Measurements from ENCODE around the gene KCNS3.

GRCh38 chr2:17879913-17880274, 1.4 kb downstream of the KCNS3 start:
- TF ChIP-seq SMC3 (IDR thresholded peaks at IDR 0.05; ENCODE audit: low read depth, low read length) = no peak
- no peak for TF ChIP-seq MXI1 (IDR thresholded peaks at IDR 0.05; ENCODE audit: low read depth, low read length)
- no peak for TF ChIP-seq CTCF (IDR thresholded peaks at IDR 0.05)
- no peak for TF ChIP-seq SIN3A (IDR thresholded peaks at IDR 0.05; ENCODE audit: borderline replicate concordance, low read depth, low read length)
- TF ChIP-seq EP300 (IDR thresholded peaks at IDR 0.05; ENCODE audit: borderline replicate concordance in 1 of 2, low read depth in 1 of 2, low read length in 1 of 2) = no peak
- no peak for TF ChIP-seq TAF1 (IDR thresholded peaks at IDR 0.05; ENCODE audit: borderline replicate concordance, low read depth, low read length)
- no peak for TF ChIP-seq GABPA (IDR thresholded peaks at IDR 0.05; ENCODE audit: low read depth)
